Heart left ventricle (tissue), 13 donors: Measurements from ENCODE around the gene MICB.
"Not testable (repeated sequence)": the region's sequence is repeated elsewhere in the genome, so short reads cannot be mapped to it uniquely, and the experiment has no call there.

Experiments
- POLR2A ChIP-seq, 2 donors: fragments of 450-650 bp; IDR thresholded peaks; one replicate each; pipeline ENCODE4 v1.6.1; 2017; ENCODE audit warnings: antibody characterized with exemption in 2 of 2, mild to moderate bottlenecking in 2 of 2, moderate library complexity in 2 of 2
- TF ChIP-seq, protein P1 (sequence below), 12 donors: fragments of 200-600 bp; sonication (generic) in 4 of 12; IDR thresholded peaks; one replicate each; pipeline versions ENCODE4 v1.5.0 to v1.8.0; 2018 to 2022; ENCODE audit warnings: antibody characterized with exemption in 12 of 12, mild to moderate bottlenecking in 5 of 12
- donor health status: ischemic (EF 13 %, LVEDD 7.1; RV severe dilation, severe dysfunction).
- donor health status: DM: no; HTN: yes; CAD: no.
- donor health status: DM: no; HTN: no; CAD: no.
- donor health status: ischemic (EF 25% LVEDD 6.9; RV normal size, moderate dysfunction).
- donor health status: ischemic (EF 25% LVEDD 5.7; RV mildly dilated, moderate dysfunction).
- donor health status: ischemic (EF 35%, LVEDD 5.7; RV mildly dilated, moderate dysfunction).
- donor health status: nonischemic (EF 11% LVEDD 7.7; RV severe dilation, severe dysfunction).
- donor health status: DM: yes; HTN: yes; CAD: no.
- donor health status: PGD.
- donor health status: ischemic (EF 29% LVEDD 5.4; RV normal size, mild dysfunction).
- donor health status: nonischemic (EF 23%, LVEDD 6.1; RV moderate dilation, normal function).

DNA sequence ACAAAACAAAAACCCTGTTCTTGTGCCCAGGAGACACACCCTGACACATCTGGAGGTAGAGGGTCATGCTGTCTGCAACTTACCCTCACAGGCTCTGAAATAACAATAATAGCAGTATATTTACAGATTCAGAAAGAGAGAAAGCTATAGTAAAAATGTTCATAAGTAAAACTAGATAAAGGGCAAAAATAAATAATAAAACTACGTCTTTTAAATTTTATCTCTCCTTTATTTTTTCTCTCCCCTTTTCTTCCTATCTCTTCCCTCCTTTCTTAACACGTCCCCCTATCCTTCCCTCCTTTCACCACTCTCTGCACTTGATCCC is 4.4 kb upstream of the MICB start:
- TF ChIP-seq, protein P1, sequence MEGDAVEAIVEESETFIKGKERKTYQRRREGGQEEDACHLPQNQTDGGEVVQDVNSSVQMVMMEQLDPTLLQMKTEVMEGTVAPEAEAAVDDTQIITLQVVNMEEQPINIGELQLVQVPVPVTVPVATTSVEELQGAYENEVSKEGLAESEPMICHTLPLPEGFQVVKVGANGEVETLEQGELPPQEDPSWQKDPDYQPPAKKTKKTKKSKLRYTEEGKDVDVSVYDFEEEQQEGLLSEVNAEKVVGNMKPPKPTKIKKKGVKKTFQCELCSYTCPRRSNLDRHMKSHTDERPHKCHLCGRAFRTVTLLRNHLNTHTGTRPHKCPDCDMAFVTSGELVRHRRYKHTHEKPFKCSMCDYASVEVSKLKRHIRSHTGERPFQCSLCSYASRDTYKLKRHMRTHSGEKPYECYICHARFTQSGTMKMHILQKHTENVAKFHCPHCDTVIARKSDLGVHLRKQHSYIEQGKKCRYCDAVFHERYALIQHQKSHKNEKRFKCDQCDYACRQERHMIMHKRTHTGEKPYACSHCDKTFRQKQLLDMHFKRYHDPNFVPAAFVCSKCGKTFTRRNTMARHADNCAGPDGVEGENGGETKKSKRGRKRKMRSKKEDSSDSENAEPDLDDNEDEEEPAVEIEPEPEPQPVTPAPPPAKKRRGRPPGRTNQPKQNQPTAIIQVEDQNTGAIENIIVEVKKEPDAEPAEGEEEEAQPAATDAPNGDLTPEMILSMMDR (IDR thresholded peaks at IDR 0.05): not testable (repeated sequence)
- TF ChIP-seq POLR2A (IDR thresholded peaks at IDR 0.05): not testable (repeated sequence)
